SK-N-MC (cell line): ENCODE results near the gene LTO1.

Experiments
- EZH2 ChIP-seq: fragments of 200-600 bp; sonication (generic); IDR thresholded peaks from one replicate; pipeline ENCODE4 v1.6.1; 2017; ENCODE audit warnings: antibody characterized with exemption
- FOXP2 ChIP-seq: optimal IDR thresholded peaks from 2 replicates; pipeline ENCODE3; 2011; ENCODE audit warnings: mild to moderate bottlenecking, moderate library complexity; ENCODE audit not compliant: insufficient read depth; ENCODE audit errors: extremely low read length, control extremely low read depth
- POLR2AphosphoS5 ChIP-seq: IDR thresholded peaks from 2 replicates; pipeline ENCODE4 v1.6.1; 2012; ENCODE audit warnings: mild to moderate bottlenecking, low read depth, low read length, borderline replicate concordance

DNA sequence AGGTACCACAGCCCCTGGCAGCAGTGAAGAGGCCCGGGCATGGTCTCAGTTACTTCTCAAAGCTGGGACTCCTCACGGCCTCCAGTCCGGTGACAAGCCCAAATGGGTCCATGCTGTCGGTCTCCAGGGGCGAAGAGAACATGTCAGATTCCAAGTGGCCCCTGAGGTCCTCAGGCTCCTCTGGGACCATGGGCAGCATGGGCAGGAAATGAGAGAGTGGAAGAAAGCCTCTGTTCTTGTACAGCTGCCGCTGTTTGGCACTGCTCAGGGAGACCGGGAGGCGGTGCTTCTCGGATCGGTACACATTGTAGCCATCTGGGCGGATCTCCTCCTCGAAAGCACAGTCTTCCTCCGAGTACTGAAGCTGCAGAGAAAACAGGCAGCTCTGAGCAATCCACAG lies 24.1 kb upstream of the LTO1 start:
- TF ChIP-seq EZH2 (no peak), POLR2AphosphoS5 (no peak), FOXP2 (no peak)
